Gastrocnemius medialis (tissue), 4 donors: ENCODE results near the gene ENSA.
"Not testable (repeated sequence)": the region's sequence is repeated elsewhere in the genome, so short reads cannot be mapped to it uniquely, and the experiment has no call there.

Experiments
- CTCF ChIP-seq, 5 experiments: fragments of 450-650 bp in 3 of 5; fragments of 200-600 bp in 2 of 5; sonication (generic) in 2 of 5; IDR thresholded peaks in 4 of 5; conservative IDR thresholded peaks in 1 of 5; 1 replicate in 4 of 5; 2 replicates in 1 of 5; pipeline ENCODE4 v1.5.1; 2016 to 2019; ENCODE audit warnings: antibody characterized with exemption in 5 of 5, mild to moderate bottlenecking in 3 of 5, moderate library complexity in 3 of 5
- POLR2A ChIP-seq, 2 donors: fragments of 450-650 bp; IDR thresholded peaks; one replicate each; pipeline ENCODE4 v1.6.1; 2017; ENCODE audit warnings: antibody characterized with exemption in 2 of 2, mild to moderate bottlenecking in 2 of 2, moderate library complexity in 2 of 2

GRCh38 chr1:150624546-150624945, 4.9 kb downstream of the ENSA start:
- not testable (repeated sequence) for TF ChIP-seq POLR2A (IDR thresholded peaks at IDR 0.05); CTCF (IDR thresholded peaks at IDR 0.05 in 4 of 5, conservative IDR thresholded peaks at IDR 0.05 in 1 of 5)
